ENCODE results near the gene CAT.
A peak's percentile ranks its signal among the peaks of the same experiment; 100 is the strongest.

Gene CAT

GRCh38 chr11:34459507-34460162 lies 20.9 kb downstream of the CAT start:
- no peak for TF ChIP-seq GATA1 (IDR thresholded peaks at IDR 0.05; ENCODE audit: low read depth, low read length)
- no peak for TF ChIP-seq POLR2A (IDR thresholded peaks at IDR 0.05; ENCODE audit: low read length)
- DNase-seq: no peak

GRCh38 chr11:34460278-34460677 lies 21.5 kb downstream of the CAT start:
- TF ChIP-seq GATA1 (IDR thresholded peaks at IDR 0.05; ENCODE audit: low read depth, low read length): no peak
- TF ChIP-seq POLR2A (IDR thresholded peaks at IDR 0.05; ENCODE audit: low read length): no peak
- no peak for DNase-seq

GRCh38 chr11:34461215-34461614 lies 22.5 kb downstream of the CAT start:
- TF ChIP-seq GATA1 (IDR thresholded peaks at IDR 0.05; ENCODE audit: low read depth, low read length) (no peak), POLR2A (IDR thresholded peaks at IDR 0.05; ENCODE audit: low read length) (no peak)
- no peak for DNase-seq

- no peak for DNase-seq
- TF ChIP-seq POLR2A (IDR thresholded peaks at IDR 0.05; ENCODE audit: low read length): no peak
- no peak for TF ChIP-seq GATA1 (IDR thresholded peaks at IDR 0.05; ENCODE audit: low read depth, low read length)
These were observed 25.9 kb downstream of the CAT start for GRCh38 chr11:34464591-34465051.

GRCh38 chr11:34466802-34467488 lies 28.2 kb downstream of the CAT start:
- no peak for TF ChIP-seq POLR2A (IDR thresholded peaks at IDR 0.05; ENCODE audit: low read length)

GRCh38 chr11:34468209-34468841 lies 29.6 kb downstream of the CAT start:
- peak; percentile 59 to 70 for DNase-seq
- TF ChIP-seq POLR2A (IDR thresholded peaks at IDR 0.05; ENCODE audit: low read length) (no peak), GATA1 (IDR thresholded peaks at IDR 0.05; ENCODE audit: low read depth, low read length) (no peak)

More at GRCh38 chr11:34466802-34467488, 28.2 kb downstream of the CAT start:
- DNase-seq: peak; percentile 33 to 34

GRCh38 chr11:34473603-34474169 lies 35.0 kb downstream of the CAT start:
- DNase-seq: no peak
- TF ChIP-seq GATA1 (IDR thresholded peaks at IDR 0.05; ENCODE audit: low read depth, low read length): no peak
- TF ChIP-seq POLR2A (IDR thresholded peaks at IDR 0.05; ENCODE audit: low read length): no peak

GRCh38 chr11:34475656-34476055 lies 36.9 kb downstream of the CAT start:
- DNase-seq: no peak
- TF ChIP-seq GATA1 (IDR thresholded peaks at IDR 0.05; ENCODE audit: low read depth, low read length) (no peak), POLR2A (IDR thresholded peaks at IDR 0.05; ENCODE audit: low read length) (no peak)

GRCh38 chr11:34476849-34477248 lies 38.1 kb downstream of the CAT start:
- TF ChIP-seq POLR2A (IDR thresholded peaks at IDR 0.05; ENCODE audit: low read length) (no peak), GATA1 (IDR thresholded peaks at IDR 0.05; ENCODE audit: low read depth, low read length) (no peak)
- DNase-seq: no peak

GRCh38 chr11:34478845-34479663 lies 40.3 kb downstream of the CAT start:
- DNase-seq: no peak
- TF ChIP-seq POLR2A (IDR thresholded peaks at IDR 0.05; ENCODE audit: low read length) (no peak), GATA1 (IDR thresholded peaks at IDR 0.05; ENCODE audit: low read depth, low read length) (no peak)

GRCh38 chr11:34480314-34480713 lies 41.6 kb downstream of the CAT start:
- DNase-seq: no peak
- TF ChIP-seq GATA1 (IDR thresholded peaks at IDR 0.05; ENCODE audit: low read depth, low read length) (no peak), POLR2A (IDR thresholded peaks at IDR 0.05; ENCODE audit: low read length) (no peak)

GRCh38 chr11:34481307-34481706 lies 42.6 kb downstream of the CAT start:
- TF ChIP-seq GATA1 (IDR thresholded peaks at IDR 0.05; ENCODE audit: low read depth, low read length): no peak
- TF ChIP-seq POLR2A (IDR thresholded peaks at IDR 0.05; ENCODE audit: low read length): no peak
- no peak for DNase-seq

- no peak for DNase-seq
These were observed 44.6 kb downstream of the CAT start for GRCh38 chr11:34483106-34483874.

More at GRCh38 chr11:34483106-34483874, 44.6 kb downstream of the CAT start:
- TF ChIP-seq POLR2A (IDR thresholded peaks at IDR 0.05; ENCODE audit: low read length): no peak
- TF ChIP-seq GATA1 (IDR thresholded peaks at IDR 0.05; ENCODE audit: low read depth, low read length): no peak

Data from erythroblast (primary cell).